Activated naive CD8-positive, alpha-beta T cell treated with anti-CD3 and anti-CD28 coated beads, Interleukin-2, amount 50 U/mL, for 24 hours (primary cell): Measurements from ENCODE around the gene GTF2IRD2.
"Not testable (repeated sequence)": the region's sequence is repeated elsewhere in the genome, so short reads cannot be mapped to it uniquely, and the experiment has no call there.

ENCODE experiments used
- ATAC-seq: fragments of 150-1000 bp; cut with Tn5 transposase; one replicate; pipeline ENCODE4 v1.10.0; 2021
- DNase-seq: peaks from one replicate; pipeline ENCODE4 v3.0.0; 2021
- H3K27ac Mint-ChIP-seq: one replicate; pipeline ENCODE4 v1.8.0; 2021; ENCODE audit warnings: mild to moderate bottlenecking, mixed read lengths
- H3K27me3 Mint-ChIP-seq: one replicate; pipeline ENCODE4 v1.8.0; 2021; ENCODE audit warnings: mixed read lengths
- H3K36me3 Mint-ChIP-seq: one replicate; pipeline ENCODE4 v1.8.0; 2021; ENCODE audit warnings: low read depth, mixed read lengths
- H3K4me1 Mint-ChIP-seq: one replicate; pipeline ENCODE4 v1.8.0; 2021; ENCODE audit warnings: mixed read lengths
- H3K4me3 Mint-ChIP-seq: one replicate; pipeline ENCODE4 v1.8.0; 2021; ENCODE audit warnings: mild to moderate bottlenecking, moderate library complexity, mixed read lengths
- H3K9me3 Mint-ChIP-seq: one replicate; pipeline ENCODE4 v1.8.0; 2021; ENCODE audit warnings: mixed read lengths

GTF2IRD2 gene

GRCh38 chr7:74820146-74820805, 31.1 kb downstream of the GTF2IRD2 start:
- not testable (repeated sequence) for H3K36me3 Mint-ChIP-seq, H3K4me3 Mint-ChIP-seq, H3K9me3 Mint-ChIP-seq, DNase-seq, H3K4me1 Mint-ChIP-seq, H3K27me3 Mint-ChIP-seq, H3K27ac Mint-ChIP-seq
- ATAC-seq: peak; percentile 92

- not testable (repeated sequence) for H3K36me3 Mint-ChIP-seq, H3K4me1 Mint-ChIP-seq, H3K27ac Mint-ChIP-seq, H3K27me3 Mint-ChIP-seq, ATAC-seq, DNase-seq, H3K4me3 Mint-ChIP-seq, H3K9me3 Mint-ChIP-seq
Observed at GRCh38 chr7:74815882-74816281, 35.5 kb downstream of the GTF2IRD2 start.

- H3K36me3 Mint-ChIP-seq, H3K27ac Mint-ChIP-seq, DNase-seq, H3K4me1 Mint-ChIP-seq, H3K27me3 Mint-ChIP-seq, H3K9me3 Mint-ChIP-seq, H3K4me3 Mint-ChIP-seq: not testable (repeated sequence)
- peak; percentile 65 for ATAC-seq
Observed at GRCh38 chr7:74798644-74799043, 52.8 kb downstream of the GTF2IRD2 start.

- peak; percentile 17 for ATAC-seq
- not testable (repeated sequence) for H3K36me3 Mint-ChIP-seq, DNase-seq
Observed at GRCh38 chr7:74797848-74798622, 53.4 kb downstream of the GTF2IRD2 start.

GRCh38 chr7:74789200-74789736, 62.1 kb downstream of the GTF2IRD2 start:
- not testable (repeated sequence) for DNase-seq, H3K27ac Mint-ChIP-seq, ATAC-seq, H3K27me3 Mint-ChIP-seq, H3K36me3 Mint-ChIP-seq, H3K9me3 Mint-ChIP-seq, H3K4me3 Mint-ChIP-seq, H3K4me1 Mint-ChIP-seq

More at GRCh38 chr7:74797848-74798622, 53.4 kb downstream of the GTF2IRD2 start:
- H3K4me1 Mint-ChIP-seq, H3K4me3 Mint-ChIP-seq, H3K9me3 Mint-ChIP-seq, H3K27ac Mint-ChIP-seq, H3K27me3 Mint-ChIP-seq: not testable (repeated sequence)

- peak; percentile 96 for DNase-seq
- not testable (repeated sequence) for H3K4me1 Mint-ChIP-seq, H3K9me3 Mint-ChIP-seq, H3K4me3 Mint-ChIP-seq, H3K36me3 Mint-ChIP-seq, H3K27me3 Mint-ChIP-seq, H3K27ac Mint-ChIP-seq
- peak; percentile 95 for ATAC-seq
Observed at GRCh38 chr7:74788369-74789150, 62.8 kb downstream of the GTF2IRD2 start.

- not testable (repeated sequence) for H3K27me3 Mint-ChIP-seq, ATAC-seq, DNase-seq, H3K36me3 Mint-ChIP-seq, H3K4me1 Mint-ChIP-seq, H3K4me3 Mint-ChIP-seq, H3K9me3 Mint-ChIP-seq, H3K27ac Mint-ChIP-seq
Observed at GRCh38 chr7:74783595-74783994, 67.8 kb downstream of the GTF2IRD2 start.

GRCh38 chr7:74781746-74782145, 69.7 kb downstream of the GTF2IRD2 start:
- not testable (repeated sequence) for H3K9me3 Mint-ChIP-seq, DNase-seq, ATAC-seq, H3K27ac Mint-ChIP-seq, H3K4me3 Mint-ChIP-seq, H3K27me3 Mint-ChIP-seq, H3K36me3 Mint-ChIP-seq, H3K4me1 Mint-ChIP-seq

GRCh38 chr7:74779053-74779452, 72.4 kb downstream of the GTF2IRD2 start:
- not testable (repeated sequence) for DNase-seq, H3K36me3 Mint-ChIP-seq, H3K4me3 Mint-ChIP-seq, H3K4me1 Mint-ChIP-seq, H3K27me3 Mint-ChIP-seq, H3K27ac Mint-ChIP-seq, ATAC-seq, H3K9me3 Mint-ChIP-seq

GRCh38 chr7:74775111-74775510, 76.3 kb downstream of the GTF2IRD2 start:
- not testable (repeated sequence) for H3K9me3 Mint-ChIP-seq, H3K27me3 Mint-ChIP-seq, H3K4me1 Mint-ChIP-seq, H3K4me3 Mint-ChIP-seq, H3K27ac Mint-ChIP-seq, H3K36me3 Mint-ChIP-seq, DNase-seq
- ATAC-seq: peak; percentile 55

GRCh38 chr7:74773760-74774750, 77.3 kb downstream of the GTF2IRD2 start, which contains the start of gene NCF1:
NCF1 (plus strand) TSS chr7:74774011; CDS start chr7:74774032, 21 bp downstream.
- not testable (repeated sequence) for H3K27me3 Mint-ChIP-seq, H3K9me3 Mint-ChIP-seq, H3K27ac Mint-ChIP-seq

GRCh38 chr7:74772093-74772492, 79.3 kb downstream of the GTF2IRD2 start:
- H3K4me1 Mint-ChIP-seq, ATAC-seq, H3K27me3 Mint-ChIP-seq: not testable (repeated sequence)

More at GRCh38 chr7:74773760-74774750, 77.3 kb downstream of the GTF2IRD2 start, which contains the start of gene NCF1:
- not testable (repeated sequence) for H3K36me3 Mint-ChIP-seq, DNase-seq, H3K4me3 Mint-ChIP-seq, H3K4me1 Mint-ChIP-seq
- peak; percentile 37 for ATAC-seq

GRCh38 chr7:74770062-74770461, 81.3 kb downstream of the GTF2IRD2 start:
- not testable (repeated sequence) for H3K4me3 Mint-ChIP-seq, H3K27me3 Mint-ChIP-seq, H3K27ac Mint-ChIP-seq, H3K9me3 Mint-ChIP-seq, H3K4me1 Mint-ChIP-seq, ATAC-seq, H3K36me3 Mint-ChIP-seq, DNase-seq

More at GRCh38 chr7:74772093-74772492, 79.3 kb downstream of the GTF2IRD2 start:
- H3K9me3 Mint-ChIP-seq, H3K4me3 Mint-ChIP-seq, H3K27ac Mint-ChIP-seq, DNase-seq, H3K36me3 Mint-ChIP-seq: not testable (repeated sequence)
